CD4-positive, alpha-beta T cell treated with Interleukin-17A for 1 hour (primary cell): ENCODE data around the gene ZAR1L.

Experiments used
- DNase-seq: peaks from one replicate; pipeline ENCODE4 v3.0.0-alpha.2; 2020

ZAR1L gene

DNA sequence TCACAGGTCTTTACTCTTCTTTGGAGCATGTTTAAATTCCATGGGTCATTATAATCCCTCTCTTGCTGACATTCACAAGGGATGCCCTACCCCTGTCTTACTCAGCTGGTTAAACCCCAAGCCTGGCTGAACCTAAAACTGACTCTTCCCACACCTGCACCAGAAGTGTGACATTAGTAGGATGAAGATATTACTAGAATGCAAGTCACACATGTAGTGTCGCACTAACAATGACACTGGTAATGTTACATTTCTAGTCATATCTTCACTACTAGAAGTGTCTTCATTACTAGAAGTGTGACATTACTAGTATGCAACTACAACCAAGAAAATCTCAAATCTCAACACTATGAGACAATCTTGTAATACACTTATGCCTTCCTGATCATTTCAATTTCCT lies 14.2 kb downstream of the ZAR1L start:
- DNase-seq = no peak

DNA sequence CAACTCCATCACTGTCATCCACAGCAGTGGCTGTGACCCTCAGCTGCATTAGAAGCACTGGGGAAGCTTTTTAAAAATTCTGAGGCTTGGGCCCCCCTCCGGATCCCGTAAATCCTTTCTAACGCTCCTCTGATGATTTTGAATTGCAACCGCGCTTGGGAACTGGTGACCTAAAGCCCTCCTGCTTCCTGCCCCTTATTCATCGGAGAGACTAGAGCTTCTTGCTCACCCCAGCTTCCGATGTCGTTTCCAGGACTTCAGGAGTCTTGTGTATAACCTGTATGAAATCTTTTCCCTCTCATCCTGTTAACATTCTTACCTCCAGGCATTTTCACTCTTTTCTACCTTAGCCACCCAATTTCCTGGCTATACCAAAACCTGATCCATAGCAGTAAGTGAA lies 14.8 kb downstream of the ZAR1L start:
- DNase-seq = no peak

DNA sequence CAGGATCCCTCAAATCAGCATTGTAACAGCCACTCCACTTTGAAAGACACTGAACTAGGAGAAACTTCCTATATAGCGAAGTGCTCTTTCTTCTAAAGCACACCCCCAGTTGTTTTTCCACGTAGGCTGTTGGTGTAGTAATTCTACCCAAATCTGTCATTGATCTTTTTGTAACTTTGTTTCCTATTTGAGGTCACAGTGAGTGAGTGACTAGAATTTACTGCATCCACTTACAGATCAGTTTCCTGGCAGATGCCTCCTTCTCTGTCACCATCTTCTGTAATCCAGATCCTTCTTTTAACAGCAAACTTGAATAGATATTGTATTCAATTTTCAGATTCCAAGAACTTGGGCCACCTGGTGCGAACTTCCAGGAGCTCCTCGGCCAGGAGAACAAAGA lies 15.3 kb downstream of the ZAR1L start:
- no peak for DNase-seq

DNA sequence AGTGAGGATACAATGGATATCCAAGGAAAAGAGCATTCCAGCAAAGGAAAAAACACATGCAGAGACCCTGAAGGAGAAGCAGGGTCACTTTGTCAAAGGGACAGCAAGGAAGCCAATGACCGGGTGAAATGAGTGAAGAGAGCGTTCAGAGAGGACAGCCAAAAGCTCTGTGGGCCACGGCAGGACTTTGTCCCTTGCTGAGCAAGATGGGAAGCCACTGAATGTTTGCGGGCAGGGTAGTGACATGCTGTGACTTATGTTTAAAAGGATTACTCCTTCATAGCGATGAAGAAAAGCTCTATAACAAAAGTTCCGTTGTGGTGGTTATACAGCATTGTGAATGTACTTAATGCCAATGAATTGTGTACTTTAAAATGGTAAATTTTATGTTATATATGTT lies 16.5 kb downstream of the ZAR1L start:
- no peak for DNase-seq

DNA sequence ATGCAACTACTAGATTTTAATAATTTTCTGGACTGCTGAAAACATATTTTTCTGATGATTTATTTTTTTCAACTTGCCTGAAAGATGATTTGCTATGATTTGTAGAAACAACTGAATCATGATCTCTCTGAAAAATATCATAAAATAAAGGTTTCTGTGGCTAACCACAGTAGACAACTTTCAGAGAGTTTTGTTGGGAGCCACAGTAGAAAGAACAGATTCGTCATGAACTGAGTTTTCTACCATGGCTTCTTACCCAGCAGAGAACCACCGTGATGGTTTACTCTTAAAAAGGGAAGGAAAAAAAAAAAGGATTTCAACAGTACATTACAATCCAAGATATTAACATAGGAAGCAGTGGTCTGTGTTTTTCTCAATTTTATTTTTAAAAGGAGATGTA lies 18.0 kb downstream of the ZAR1L start:
- DNase-seq = no peak

DNA sequence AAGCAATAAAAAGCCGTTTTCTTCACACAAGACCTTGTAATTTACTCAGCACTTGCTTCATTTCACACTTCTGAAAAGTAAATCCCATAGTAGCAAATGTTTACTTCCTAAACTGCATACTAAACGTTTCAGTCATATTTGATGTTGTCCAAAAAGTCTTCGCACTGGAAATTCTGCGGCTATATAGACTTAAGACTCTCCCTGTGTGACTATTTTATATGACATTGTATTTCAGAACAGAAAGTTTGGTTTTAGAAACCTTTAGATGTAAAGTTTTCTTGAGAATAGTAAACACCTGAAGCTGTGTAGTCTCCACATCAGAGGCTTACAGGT lies 29.6 kb downstream of the ZAR1L start:
- no peak for DNase-seq

DNA sequence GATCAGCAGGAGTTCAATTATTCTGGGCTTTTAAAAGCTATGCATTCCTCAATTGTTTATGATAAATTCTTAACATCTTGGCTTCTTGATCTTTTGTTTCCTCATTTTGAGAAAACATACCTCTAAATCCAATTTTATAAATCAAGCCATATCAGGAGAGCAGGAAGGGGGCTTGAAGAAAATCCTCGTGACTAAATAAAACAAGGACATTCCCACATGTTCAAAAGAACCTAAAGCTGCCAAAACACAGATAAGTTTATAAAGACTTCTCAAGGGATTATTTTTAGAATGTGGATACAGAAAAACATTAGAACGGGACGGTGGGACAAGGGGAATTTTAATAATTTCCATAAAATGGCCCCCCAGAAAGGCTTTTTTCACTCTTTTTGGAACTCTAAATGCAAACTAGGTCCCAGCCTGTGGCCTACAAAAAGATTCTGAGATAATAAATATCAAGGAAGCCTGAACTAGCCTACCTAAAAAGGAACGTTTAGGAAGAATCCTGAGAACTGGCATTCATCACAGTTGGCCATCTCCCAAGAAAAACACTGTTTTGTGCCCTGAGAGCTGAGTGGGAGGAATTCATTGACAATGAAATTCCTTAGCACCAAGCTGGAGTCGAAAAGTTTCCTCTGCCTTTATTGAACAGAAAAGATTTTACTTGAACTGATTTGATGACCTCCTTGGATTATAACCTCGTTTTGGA lies 30.1 kb downstream of the ZAR1L start:
- no peak for DNase-seq

DNA sequence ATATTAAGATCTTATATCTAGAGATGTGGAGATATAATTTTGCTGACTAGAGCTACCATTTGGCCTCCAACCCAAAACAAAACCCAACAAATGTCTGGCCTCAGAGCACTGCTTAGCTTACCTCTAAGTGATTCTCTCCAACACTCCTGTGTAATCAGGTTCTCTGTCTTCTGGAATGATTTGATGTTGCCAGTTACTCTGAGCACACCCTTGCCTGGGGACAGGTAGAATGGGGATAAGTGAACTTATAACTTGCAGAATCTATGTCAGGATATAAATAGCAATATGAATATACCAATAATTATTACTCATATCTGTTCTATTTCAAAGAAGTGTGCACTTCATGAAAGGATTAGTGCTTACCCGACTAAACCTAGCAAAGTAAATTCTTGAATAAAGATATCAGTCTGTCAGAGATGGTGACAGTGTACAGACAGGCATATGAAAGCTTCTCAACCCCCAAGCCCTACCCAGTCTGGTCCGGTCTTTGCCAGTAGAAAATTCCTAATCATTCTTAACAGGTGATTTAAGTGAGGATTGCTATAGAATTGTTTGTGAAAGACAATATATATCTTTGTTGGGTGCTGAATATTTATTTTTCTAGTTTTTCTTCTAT lies 33.0 kb downstream of the ZAR1L start:
- no peak for DNase-seq

DNA sequence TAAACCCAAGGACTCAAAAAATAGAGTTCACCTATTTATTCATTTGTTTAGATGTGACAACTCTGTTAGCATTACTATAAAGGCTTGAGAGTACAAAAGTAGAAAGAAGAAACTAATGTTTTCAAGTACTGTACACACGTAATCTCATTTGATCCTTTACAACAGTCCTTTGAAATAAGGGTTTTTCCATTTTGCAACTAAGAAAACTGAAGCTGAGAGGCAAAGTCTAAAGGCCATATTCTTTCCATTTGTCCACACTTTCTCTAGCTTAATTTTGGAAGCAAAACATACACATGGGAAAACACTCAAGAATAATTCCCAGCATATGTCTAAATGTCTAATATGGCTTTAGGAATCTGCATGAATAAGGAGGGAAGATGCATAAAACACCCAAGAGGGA lies 34.1 kb downstream of the ZAR1L start:
- no peak for DNase-seq

DNA sequence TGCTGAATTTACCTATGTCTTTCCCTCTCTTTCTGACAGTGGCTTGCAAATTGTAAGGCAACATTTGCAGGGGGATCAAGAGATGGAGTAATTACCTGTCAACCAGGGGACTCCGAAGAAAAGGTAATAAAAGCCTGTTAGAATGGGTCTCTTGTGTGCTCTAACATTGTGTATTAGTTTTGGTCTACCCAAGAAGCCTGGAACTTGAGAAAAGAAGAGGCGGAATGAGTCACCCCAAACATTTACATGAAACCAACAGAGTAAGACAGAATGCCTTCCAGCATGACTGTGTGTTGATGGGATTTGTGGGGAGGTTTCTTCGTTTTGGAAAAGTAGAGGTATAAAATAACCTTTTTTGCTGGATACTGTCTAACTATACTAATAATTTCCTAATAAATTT lies 36.7 kb downstream of the ZAR1L start:
- DNase-seq = no peak

DNA sequence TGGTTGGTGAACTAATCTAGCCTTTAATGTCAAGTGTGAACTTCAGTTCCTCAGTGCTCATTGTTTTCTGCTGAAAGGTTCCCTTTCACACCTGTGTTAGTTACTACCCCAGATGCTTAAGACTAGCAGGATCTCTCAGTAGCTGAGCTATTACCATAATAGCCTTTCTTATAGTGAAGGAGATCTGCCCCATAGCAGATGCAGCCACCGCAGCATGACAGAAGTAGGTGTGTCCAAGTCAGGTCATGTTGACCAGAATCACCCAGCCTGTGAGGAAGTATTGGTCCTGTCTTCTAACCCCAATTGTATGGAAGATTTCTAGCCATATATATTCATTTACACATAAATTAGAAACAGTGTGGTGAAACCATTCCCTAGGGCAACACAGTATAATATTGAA lies 37.3 kb downstream of the ZAR1L start:
- no peak for DNase-seq

DNA sequence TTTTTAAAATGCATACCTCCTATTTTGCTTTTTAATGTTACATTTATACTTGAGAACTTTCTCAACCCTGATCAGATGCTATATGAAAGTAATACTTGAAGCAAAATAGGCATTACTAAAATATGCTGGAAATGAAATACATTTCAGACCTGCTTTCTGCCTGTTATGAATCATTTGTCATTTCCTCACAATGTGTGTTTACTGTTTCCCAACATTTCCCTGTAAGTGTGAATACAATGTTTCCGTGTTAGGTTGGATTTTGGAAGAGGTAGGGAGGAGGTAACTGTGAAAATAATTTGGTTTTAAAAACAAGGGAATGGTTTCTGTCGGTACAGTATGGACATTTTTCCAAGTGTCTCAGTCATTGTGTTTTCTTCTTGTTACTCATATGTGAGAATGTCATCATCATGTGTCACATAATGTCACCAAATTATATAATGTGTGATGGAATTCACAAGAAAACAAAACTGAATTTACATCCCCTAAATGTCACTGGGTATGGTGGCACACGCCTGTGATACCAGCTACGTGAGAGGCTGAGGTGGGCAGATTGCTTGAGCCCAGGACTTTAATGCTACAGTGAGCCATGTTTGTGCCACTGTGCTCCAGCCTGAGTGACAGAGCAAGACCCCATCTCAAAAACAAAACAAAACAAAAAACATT lies 43.0 kb downstream of the ZAR1L start:
- no peak for DNase-seq

DNA sequence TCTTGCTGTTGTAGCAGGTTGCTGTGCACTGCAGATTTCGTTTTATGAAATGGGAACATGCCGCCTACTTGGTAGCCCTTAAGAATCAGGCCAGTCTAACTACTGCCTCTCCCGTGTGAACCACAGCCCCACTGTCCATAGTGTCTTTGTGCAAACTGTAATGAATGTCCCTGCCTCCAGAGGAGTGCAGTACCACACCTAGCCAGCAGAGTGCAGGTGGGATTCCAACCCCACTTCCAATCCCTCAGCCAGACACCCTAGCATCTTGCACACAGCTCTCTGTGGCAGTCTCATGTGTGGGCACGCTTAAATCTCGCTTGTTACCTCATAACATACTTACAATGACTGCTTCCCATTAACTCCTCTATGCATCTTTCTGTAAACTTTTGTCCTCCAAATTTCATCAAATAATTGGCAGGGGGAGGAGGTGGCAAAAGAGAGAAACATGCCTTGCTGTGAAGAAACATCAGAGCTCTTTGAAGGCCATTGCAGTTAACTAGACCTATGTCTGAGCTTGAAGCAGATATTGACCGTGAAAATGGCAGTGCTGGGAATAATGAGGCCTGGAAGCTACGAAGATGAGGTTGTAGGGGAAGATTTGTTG lies 47.2 kb downstream of the ZAR1L start:
- DNase-seq = peak; percentile 55

DNA sequence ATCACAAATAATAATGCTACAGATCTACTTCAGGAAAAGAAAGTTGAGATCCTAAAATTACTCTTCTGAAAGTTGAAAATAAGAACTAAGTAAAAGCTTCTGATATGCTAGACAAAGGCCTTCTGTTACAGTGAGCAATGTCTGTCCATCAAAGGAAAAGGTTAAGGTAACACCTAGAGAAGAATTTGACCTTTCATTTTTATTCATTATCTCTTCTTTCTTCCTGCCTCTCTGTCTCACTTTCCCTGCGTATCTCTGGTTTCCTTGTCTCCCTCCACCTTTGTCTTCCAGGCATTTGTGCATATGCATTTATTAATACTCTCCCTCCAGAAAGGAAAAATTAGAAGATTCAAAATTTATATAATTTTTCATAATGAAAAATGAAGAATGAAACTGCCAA lies 49.0 kb downstream of the ZAR1L start:
- no peak for DNase-seq

DNA sequence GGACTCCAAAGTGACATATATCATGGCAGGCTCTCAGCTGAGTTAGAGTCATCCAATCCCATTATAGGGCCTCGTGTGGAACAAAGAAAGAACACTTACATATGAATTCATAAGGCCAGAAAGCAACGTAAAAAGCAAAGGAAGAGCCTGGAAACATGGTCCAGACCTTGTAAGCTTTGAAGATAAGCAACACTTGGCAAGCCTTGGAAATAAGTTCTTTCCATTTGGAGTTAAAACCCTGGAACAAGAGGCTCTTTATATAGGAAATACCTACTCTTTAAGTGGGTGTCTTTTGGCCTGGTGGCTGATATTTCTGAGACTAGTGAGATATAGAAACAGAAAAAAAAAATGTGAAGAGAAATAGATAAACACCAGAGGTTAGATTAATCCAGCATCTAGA lies 49.4 kb downstream of the ZAR1L start:
- DNase-seq = no peak

DNA sequence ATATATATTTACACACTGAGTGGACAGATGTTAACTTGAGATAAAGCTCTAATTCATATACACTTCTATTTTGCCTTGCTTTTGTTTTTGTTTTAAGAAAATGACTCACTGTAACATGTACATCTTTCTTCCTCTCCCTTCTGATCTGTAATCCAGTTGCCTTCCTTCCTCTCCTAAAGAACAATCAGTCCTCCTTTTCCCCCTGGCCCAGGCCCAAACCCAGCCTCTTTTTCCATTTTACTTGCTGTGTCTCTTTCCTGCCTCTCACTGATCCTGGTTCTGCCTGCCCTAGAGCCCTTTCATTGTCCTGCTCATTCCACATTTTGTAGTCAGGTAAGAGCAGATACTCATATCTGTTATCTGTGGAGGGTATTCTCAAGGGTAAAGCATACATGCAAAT lies 50.8 kb downstream of the ZAR1L start:
- DNase-seq = no peak

DNA sequence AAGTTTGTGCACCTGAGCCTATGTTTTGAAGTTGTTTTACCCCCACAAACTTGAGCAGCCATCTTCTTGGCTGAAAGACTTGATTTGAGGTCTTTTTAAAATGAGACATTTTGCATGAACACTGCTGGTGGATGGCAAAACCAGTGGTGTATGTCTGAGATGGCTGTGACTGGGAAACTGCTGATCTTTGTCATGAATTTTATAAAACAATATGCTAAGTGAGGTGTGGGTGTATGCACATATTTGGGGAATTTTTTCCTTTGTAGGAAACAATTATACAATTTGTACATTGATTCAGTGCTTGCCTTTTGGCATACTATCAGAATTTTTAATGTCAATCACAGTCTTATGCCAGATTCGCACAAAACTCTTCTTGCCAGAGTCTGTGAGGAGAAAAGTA lies 52.5 kb downstream of the ZAR1L start:
- DNase-seq = no peak

DNA sequence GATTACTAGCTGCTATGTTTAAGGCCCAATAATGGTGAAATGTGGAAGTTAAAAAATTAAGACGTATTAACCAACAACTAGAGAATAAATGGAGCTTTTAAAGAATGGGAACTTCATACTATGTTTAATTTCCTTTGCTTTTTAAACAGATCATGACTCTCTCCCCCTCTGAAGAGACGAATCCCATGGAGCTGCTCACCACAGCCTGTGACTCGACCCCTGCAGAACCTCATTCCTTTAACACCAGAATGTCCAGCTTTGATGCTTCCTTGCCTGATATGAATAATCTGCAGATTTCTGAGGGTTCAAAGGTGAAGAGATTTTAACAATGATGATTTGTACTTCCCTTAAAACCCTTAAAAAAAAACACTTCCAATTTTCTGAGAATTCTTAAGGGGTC lies 53.0 kb downstream of the ZAR1L start:
- DNase-seq = no peak

DNA sequence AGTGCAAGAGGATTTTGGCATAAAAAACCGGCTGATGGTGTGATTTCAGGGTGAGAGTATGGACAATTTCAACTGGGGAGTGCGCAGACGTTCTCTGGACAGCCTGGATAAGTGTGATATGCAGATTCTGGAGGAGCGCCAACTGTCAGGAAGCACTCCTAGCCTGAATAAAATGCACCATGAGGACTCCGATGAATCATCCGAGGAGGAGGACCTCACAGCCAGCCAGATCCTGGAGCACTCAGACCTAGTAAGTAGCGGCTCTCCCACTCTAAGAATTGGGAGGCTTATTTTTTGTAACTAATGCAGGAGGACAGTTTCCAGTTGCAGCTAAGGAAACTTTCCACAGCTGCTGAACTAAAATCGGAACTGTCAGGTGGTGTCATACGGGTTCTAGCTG lies 53.6 kb downstream of the ZAR1L start:
- DNase-seq = no peak

DNA sequence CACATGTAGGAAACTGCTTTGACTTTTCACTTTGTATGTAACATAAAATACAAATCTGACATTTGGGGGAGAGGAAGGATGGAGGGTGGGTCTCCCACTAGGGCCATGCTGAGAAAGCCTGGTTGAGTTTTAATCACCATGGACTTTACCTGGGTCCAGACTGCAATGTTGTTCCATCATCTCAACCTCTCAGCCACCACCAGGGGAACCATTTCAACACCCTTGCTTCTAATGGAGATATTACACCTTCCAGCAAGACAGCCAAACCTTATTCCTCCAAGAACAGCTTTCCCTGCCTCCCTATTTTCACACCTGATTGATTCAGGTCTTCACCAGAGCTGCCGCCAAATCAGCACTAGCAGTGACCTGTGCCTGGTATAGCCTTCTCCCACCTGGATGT lies 56.0 kb downstream of the ZAR1L start:
- no peak for DNase-seq

DNA sequence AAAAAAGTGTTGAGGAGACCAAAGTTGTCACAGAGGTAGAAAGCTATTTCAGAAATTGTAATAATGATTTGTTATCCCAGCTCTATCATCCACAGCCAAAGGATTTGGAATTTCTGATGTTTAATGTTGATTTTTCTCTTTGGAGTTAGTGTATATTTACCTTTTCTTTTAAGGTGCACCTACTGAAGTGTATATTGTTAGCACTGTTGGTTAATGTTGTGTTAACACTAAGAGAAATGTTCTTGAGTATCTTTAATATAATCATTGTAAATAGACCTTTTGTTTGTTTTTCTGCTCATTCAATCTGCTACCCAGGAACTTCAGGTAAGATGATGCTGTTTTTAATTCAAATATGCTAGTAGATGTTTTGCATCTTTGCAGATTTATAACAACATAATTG lies 57.5 kb downstream of the ZAR1L start:
- DNase-seq = no peak

DNA sequence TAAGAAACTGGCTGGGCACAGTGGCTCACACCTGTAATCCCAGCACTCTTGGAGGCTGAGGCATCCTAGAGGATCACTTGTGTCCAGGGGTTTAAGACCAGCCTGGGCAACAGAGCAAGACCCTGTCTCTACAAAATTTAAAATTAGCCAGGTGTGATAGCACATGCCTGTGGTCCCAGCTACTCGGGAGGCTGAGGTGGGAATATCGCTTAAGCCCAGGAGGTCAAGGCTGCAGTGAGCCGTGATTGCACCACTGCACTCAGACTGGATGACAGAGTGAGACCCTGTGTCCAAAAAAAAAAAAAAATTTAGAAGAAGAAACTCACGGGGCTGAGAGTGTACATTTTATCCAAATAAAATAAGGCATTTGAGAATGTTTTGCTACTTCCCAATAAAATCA lies 58.9 kb downstream of the ZAR1L start:
- no peak for DNase-seq

DNA sequence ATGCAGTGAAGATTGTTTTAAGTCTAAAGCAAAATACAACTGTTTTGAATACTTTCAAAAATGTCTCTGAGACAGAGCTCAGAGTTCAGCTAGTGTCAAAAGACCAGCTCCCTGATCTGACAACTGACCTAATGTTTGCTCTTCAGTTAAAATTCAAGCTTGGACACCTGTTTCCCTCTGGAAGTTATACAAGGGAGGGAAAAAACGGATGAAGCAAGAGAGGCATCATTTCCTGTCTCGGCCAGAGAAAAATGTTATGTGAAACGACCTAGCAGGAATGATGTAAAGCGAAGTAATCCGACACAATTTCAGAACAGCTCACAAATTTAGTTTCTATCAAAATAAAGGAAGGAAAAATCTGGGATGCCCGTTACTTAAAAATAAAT lies 59.4 kb downstream of the ZAR1L start:
- no peak for DNase-seq

DNA sequence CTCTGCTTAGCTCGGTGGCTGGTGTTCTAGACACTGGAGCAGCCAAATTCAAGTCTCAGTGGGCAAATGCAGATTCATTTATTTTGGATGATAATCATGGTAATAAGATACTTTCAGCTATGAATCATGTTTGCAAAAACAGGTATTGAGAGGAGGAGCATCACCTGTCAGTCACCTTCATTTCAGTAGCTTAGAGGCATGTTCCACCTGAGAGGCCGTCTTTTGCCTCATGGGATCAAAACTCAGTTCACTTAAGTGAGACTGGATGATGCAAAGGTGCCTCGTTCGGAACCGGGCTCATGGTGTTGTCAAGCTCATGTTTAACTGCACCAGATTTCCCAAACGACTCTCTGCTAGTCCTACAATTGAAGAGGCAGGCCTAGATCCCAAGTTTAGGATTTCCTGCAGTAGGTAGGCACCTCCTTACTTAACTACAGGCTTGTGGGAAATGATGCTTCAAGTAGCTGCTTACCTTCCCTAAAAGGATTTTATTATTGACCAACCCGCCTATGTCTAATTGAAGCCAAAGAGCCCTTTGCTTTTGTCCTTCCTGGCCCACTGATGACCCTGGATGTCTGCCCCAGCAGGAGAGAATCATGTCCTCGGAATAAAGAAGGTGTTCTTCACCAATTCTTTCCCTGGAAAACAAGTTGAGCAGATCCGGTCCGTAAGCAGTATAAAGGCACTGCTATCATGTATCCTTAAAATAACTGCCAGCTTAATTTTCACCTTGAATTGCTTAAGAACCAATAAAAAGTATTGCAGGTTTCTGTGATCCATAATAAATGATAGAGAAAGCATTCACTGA lies 60.0 kb downstream of the ZAR1L start:
- no peak for DNase-seq
